RWPE1 (cell line): Measurements from ENCODE around the gene DPY19L2.
"Not testable (repeated sequence)": the region's sequence is repeated elsewhere in the genome, so short reads cannot be mapped to it uniquely, and the experiment has no call there.

ENCODE experiments used
- CTCF ChIA-PET: fragments of 350-600 bp; sonication (Branson Sonifier 250); formaldehyde crosslinking; extraction: SDS; loops from one replicate; lab custom pipeline; 2021; lab: Yijun Ruan, JAX
- POLR2A ChIA-PET: fragments of 400-600 bp; formaldehyde crosslinking; extraction: SDS; loops from one replicate; lab custom pipeline; 2020; ENCODE audit warnings: antibody characterized with exemption; ENCODE audit not compliant: low non-redundant PET; lab: Yijun Ruan, JAX
- DNase-seq: peaks from one replicate; pipeline ENCODE4 v3.0.0; 2012; ENCODE audit warnings: low spot score
- H3K27ac ChIP-seq: fragments of 450-650 bp; 2 replicates; pipeline ENCODE4 v1.5.1; 2017

The DPY19L2 gene

DNA sequence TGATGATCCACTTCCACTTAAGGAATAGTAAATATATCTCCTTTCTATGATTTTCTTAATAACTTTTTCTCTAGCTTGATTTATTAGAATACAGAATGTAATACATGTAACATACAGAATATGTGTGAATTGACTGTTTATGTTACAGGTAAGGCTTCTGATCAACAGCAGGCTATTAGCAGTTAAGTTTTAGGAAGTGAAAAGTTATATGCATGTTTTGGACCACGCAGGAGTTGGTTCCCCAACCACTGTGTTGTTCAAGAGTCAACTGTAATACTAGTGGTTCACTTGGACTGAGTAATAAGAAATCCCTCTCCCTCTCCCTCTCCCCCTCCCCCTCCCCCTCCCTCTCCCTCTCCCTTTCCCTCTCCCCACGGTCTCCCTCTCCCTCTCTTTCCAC is 17.5 kb upstream of the DPY19L2 start:
- POLR2A ChIA-PET, DNase-seq, H3K27ac ChIP-seq, CTCF ChIA-PET: not testable (repeated sequence)

DNA sequence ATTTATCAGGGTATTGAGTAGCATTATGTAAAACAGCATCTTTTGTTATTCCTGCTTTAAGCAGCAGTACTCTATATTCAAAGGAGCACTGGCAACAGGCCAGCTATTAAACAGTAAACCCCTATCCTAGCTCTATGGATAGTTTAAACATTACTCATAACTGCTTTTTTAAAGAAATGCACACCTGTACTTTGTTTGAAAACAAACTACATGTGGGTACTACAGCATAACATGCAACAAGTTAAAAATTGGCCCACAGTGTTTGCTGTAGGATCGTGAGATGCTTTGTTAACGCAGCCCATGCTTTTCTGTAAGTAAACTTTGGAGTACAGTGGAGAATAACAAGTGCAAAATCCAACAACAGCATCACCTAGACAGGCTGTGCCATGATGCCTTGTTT is 14.3 kb upstream of the DPY19L2 start:
- POLR2A ChIA-PET, CTCF ChIA-PET, H3K27ac ChIP-seq, DNase-seq: not testable (repeated sequence)

DNA sequence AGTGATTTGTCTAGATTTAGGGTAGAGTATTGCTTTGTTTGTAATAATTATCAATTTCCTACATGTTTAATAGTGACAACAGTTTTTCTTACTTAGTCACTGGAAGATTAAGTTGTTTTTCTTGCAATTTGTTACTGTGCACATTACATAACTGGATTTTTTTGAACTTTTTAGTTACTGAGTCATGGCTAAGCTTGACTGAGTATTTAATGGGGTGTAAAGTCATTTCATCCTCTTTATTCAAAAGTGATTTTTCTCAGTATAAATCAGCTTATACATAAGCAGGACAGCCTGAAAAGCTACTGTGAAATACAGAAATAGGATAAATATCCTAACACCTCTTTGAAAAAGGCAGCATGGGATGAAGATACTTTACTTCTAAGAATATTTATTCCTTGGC is 12.5 kb upstream of the DPY19L2 start:
- POLR2A ChIA-PET, DNase-seq, H3K27ac ChIP-seq, CTCF ChIA-PET: not testable (repeated sequence)

DNA sequence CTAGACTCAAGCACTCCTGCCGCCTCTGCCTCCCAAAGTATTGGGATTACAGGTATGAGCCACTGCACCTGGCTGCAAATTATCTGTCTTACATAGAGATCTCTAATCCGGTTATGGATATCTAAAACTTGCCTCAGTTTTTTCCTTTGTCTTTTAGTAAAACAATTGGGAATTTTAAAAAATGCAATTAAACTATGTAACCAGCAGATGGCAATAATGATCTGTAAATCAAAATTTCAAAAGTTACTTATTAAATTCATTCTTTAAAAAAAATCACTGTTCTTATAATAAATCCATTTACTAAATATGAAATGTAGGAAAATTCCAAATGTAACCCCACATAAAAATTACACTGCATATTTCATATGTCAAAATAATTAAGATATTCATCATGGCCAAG is 4.3 kb upstream of the DPY19L2 start:
- CTCF ChIA-PET, DNase-seq, POLR2A ChIA-PET, H3K27ac ChIP-seq: not testable (repeated sequence)

DNA sequence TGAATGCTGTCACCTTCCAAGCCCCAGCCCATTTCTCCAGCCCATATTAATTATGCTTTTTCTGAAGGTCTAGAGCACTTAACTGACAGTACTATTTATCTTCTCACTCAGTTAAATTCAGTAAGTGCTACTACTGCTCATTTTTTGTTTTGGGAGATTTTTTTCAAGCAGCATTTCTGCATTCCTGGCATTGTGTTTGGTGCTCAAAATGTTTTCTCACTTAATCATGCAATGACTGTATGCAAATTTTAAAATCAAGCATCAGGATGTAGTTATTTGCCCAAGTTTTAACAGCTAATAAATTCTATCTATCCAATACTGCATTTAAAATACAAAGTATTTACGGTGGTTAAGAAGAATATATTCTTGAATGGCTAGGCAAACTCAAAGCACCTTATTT is 1.6 kb upstream of the DPY19L2 start:
- POLR2A ChIA-PET, DNase-seq, H3K27ac ChIP-seq, CTCF ChIA-PET: not testable (repeated sequence)

DNA sequence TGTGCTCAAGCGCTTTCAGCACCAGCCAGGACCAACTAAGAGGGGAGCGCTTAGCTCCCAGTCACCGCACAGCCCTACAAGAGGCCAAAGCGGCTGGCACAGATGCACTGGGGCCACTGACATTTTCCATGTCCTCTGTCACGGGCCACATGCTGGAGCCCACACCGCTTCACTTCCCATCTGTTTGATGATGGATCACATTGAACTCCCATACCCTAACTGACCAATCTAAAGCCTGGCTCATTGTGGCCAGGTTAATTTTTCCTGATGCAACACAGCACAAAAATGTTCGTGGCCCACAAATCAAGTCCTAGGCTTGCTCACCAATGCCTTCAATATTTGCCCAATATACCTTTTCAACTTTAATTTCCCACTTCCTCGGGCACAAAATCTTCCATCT is 1.1 kb upstream of the DPY19L2 start:
- H3K27ac ChIP-seq, POLR2A ChIA-PET, DNase-seq: not testable (repeated sequence)
- CTCF ChIA-PET, result interaction anchor here (0.6 kb wide), 1 partner anchor 311 kb away, joined by 4 read pairs; no protein-coding TSS in a partner anchor

DNA sequence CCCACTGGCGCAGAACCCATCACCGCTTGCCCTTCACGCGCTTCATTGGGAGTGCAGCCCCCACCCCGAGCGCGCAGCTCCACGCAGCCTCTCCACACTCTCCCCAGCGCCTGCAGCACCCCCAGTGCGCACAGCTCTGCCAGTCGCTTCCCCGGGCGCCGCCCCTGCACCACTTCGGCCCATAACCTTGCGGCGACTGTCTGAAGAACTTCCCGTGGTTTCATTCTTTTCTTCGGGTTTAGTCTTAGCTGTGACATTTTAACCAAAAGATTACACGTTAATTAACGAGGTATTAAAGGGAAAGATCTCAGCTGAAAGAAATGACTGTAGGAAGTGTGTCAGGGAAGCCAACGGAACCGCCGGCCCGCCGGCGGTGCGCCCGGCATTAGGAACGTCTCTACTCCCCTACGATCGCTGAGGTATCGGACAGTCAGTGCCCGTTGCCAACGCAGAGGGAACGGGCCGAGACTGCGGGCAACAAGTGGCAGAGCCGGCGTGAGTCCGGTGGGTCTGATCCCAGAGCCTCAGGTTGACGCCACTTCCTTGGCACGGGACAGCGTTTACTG is 590 bp upstream of the DPY19L2 start:
- DNase-seq, H3K27ac ChIP-seq, POLR2A ChIA-PET: not testable (repeated sequence)
- CTCF ChIA-PET, result interaction anchor here (0.6 kb wide), 1 partner anchor 310 kb away, joined by 4 read pairs; no protein-coding TSS in a partner anchor

DNA sequence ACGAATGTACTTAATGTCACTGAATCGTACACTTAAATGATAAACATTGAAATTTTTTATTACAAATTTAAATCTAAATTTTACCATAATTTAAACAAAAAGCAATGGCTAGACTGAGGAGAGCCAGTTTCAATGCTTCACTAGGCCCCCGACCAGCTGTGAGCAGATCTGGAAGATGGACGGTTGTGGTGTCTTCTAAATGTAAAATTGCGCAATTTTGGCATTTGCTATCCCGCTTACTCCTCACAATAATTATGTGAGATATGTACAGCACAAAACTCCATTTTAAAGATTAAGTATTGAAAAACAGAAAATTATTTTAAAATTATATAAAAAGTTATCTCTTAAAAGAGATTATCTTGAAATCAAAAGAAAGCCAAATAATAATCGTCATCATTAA is 5.3 kb downstream of the DPY19L2 start:
- POLR2A ChIA-PET, CTCF ChIA-PET, H3K27ac ChIP-seq, DNase-seq: not testable (repeated sequence)

DNA sequence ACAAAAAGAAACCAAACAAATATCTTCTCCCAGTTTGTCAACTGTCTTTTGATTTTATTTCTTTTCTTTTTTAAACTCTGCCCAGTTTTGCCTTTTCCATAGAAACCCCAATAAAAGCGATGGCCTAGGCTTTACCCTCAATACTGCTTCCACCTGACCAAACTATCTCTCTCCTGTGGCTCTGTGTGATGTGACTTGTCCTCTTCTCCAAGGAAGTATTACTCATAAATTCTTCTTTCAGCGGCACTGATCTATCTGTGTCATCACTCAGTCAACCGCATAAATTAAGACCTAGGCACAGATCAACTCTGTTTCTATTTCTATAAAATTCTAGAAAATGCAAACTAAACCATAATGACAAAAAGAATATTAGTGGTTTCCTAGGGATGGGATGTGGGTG is 9.8 kb downstream of the DPY19L2 start:
- POLR2A ChIA-PET, DNase-seq: not testable (repeated sequence)
- CTCF ChIA-PET, result interaction anchor here (0.6 kb wide), 1 partner anchor 10 kb away, joined by 4 read pairs; the partner anchor contains the start of gene DPY19L2

DNA sequence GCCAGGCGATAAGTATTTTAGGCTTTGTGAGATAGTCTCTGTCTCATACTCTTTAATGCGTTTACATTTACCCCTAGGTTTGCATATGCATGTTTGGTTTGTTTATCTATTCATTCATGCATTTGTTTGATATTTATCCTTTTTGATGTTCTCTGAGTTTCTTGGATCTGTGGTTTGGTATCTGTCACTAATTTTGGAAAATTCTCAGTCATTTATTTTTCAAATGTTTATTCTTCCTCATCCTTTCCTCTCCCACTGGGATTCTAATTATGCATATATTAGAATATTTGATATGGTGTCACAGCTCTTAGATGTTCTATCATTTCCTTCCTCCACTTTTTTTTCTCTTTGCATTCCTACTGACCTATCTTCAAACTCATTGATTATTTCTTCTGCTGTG is 11.9 kb downstream of the DPY19L2 start:
- H3K27ac ChIP-seq, CTCF ChIA-PET, POLR2A ChIA-PET, DNase-seq: not testable (repeated sequence)

More for the DNA sequence above, 9.8 kb downstream of the DPY19L2 start:
- H3K27ac ChIP-seq, result not testable (repeated sequence)

DNA sequence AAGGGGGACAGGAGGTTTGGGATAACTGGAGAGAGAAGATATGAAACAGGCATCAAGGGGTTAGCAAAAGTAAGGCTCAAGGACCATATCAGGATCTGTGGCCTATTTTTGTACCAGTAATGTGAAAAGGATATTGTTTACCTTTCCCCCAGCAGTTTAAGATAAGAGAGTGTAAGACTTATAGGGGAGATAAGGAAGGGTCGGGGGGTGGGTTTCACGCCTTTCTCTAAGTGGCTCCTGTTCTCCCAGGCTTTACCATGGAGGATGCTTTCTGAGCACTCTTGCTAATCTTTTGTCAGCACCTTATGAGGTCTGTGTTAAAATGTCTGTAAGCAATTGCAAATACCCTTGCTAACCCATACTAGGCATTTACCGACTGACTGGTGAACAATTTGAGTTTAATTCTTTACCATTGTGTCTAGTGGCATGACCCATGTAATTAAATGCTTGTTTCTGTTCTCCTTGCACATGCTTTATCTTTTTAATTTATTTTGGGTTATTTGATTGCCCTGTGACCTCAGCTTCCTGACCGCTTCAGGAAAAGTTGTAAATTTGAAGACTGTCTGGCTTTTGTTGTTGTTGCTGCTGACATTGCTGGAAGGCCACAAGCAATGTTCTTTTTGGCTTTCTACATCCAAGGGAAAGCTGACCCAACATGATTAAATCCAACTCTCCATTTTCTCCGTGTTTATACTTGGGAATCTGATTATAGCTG is 12.6 kb downstream of the DPY19L2 start:
- POLR2A ChIA-PET, DNase-seq, H3K27ac ChIP-seq, CTCF ChIA-PET: not testable (repeated sequence)

DNA sequence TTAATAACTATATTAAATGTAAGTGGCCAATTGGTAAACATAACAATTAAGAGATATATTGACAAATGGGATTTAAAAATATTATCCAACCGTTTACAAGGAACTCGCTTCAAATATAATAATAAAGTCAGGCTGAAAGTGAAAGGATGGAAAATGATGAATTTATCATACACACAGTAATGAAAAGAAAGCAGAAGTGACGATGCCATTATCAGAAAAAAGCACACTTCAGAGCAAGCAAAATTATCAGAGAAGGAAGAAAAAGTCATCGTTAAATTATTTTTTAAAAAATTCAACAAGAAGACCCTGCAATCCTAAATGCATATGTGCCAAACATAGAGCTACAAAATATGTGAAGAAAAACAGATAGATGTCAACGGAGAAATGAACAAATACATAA is 13.8 kb downstream of the DPY19L2 start:
- H3K27ac ChIP-seq, DNase-seq, CTCF ChIA-PET, POLR2A ChIA-PET: not testable (repeated sequence)

DNA sequence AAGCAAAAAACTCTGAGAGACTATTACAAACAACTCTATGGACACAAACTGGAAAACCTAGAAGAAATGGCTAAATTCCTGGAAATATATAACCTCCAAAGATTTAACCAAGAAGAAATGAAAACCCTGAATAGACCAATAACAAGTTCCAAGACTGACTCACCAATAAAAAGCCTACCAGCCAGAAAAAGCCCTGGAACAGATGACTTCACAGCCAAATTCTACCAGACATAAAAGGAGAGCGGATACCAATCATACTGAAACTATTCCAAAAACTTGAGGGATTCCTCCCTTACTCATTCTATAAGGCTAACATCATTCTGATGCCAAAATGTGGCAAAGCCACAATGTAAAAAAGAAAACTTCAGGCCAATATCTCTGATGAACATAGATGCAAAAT is 18.8 kb downstream of the DPY19L2 start:
- CTCF ChIA-PET, POLR2A ChIA-PET, DNase-seq, H3K27ac ChIP-seq: not testable (repeated sequence)

DNA sequence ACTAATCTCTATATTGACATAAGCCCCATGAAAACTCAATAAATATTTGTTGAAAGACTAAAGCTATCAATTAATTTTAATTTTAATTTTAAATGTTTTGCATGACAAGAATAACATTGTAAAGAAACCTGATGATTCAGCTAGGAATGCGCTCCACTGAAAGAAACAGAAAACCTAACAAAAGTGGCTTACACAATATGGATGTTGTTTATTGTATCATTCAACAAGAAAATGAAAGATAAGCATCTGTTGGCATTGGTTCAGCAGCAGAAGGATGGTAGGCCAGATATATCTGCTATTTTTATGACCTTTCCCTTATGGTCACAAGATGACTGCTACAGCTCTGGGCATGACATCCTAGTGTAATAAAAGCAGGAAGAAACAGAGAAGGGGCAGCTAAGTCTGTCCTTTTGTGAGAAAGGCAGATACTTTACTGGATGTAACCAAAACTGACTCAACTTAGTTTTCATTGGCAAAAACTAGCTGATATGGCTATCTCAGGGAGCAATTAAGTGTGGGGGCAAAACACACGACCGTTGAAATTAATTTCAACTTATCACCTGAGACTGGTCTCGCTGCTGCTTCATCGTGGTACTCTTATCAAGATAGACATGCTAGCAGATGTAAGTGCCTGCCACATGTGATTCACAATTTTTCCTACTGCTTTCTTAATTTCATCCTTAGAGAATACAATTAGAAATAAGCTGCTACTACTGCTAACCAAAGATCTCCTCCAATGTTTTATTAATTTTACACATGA is 24.7 kb downstream of the DPY19L2 start:
- DNase-seq, POLR2A ChIA-PET, CTCF ChIA-PET, H3K27ac ChIP-seq: not testable (repeated sequence)

DNA sequence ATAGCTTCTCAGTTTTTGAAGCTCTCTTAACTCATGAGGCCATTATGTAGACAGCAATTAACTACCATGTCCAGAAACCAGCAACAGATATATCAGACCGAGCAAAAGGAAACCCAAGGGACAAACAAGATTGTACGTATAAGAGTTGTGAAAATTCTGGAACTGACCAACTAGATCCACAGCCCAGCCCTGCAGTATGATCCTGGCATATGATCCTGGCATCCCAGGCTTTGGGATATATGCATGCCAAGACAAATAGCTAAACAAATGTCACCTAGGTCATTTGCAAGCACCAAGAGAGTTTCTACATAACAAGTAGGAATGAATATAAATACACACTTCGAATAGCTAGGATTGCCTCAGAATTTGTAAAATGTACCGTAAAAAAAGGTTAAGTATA is 44.0 kb downstream of the DPY19L2 start:
- H3K27ac ChIP-seq, POLR2A ChIA-PET, DNase-seq, CTCF ChIA-PET: not testable (repeated sequence)

DNA sequence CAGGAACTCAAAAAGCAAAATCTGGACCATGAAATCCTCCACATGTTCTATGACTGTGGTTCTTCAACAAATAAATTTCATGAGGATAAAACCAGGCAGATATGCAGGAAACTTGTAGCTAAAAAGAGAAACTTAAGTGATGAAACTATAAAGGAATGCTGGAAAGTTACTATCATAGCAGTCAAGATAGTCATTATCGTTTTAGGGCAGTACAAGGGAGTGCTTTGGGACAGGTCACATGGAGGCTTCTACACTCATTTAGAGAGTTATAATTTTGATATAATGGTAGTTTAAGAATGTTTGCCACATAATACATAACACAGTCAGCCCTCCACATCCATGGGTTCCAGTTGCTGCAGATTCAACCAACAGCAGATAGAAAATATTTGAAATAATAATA is 52.7 kb downstream of the DPY19L2 start:
- DNase-seq, POLR2A ChIA-PET, H3K27ac ChIP-seq, CTCF ChIA-PET: not testable (repeated sequence)

DNA sequence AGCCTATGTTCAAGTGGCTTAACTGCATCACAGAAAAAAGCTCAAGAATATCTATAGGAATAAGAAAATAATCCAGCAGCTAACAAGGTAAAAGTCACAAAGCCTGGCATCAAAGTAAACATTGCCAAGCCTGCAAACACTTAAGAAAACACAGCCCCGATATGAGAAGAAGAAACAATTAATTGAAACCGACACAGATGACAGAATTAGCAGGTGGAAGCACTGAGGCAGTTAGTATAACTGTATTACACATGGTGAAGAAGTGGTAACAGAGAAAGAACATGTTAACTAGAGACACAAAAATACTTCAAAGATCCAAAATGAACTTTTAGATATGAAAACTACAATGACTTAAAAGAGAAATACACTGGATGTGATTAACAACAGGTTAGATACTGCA is 57.0 kb downstream of the DPY19L2 start:
- POLR2A ChIA-PET, CTCF ChIA-PET, H3K27ac ChIP-seq, DNase-seq: not testable (repeated sequence)
